HEK293 (cell line): Measurements from ENCODE around the gene LEP.

ENCODE experiments used
- CTCF ChIA-PET: fragments of 350-600 bp; formaldehyde crosslinking; extraction: SDS; loops from one replicate; lab custom pipeline; 2021; ENCODE audit warnings: antibody characterized with exemption; lab: Yijun Ruan, JAX
- POLR2A ChIA-PET: fragments of 300-600 bp; formaldehyde crosslinking; extraction: SDS; loops from one replicate; lab custom pipeline; 2020; ENCODE audit warnings: antibody characterized with exemption, inconsistent platforms; lab: Yijun Ruan, JAX
- H3K27ac ChIP-seq: fragments of 200-500 bp; sonication (Bioruptor generic); 2 replicates; pipeline ENCODE4 v1.5.1; 2014; ENCODE audit warnings: low read depth, low read length, control low read depth, inconsistent platforms; ENCODE audit errors: extremely low read depth
- H3K36me3 ChIP-seq, 2 experiments: fragments of 200-500 bp in 1 of 2; sonication (Bioruptor generic) in 1 of 2; 1 replicate in 1 of 2; 2 replicates in 1 of 2; pipeline ENCODE4 v1.5.1; 2014 to 2017; ENCODE audit warnings: inconsistent platforms in 2 of 2, low read length in 2 of 2; ENCODE audit not compliant: control insufficient read depth in 2 of 2, insufficient read depth in 1 of 2
- H3K4me1 ChIP-seq: fragments of 200-500 bp; sonication (Bioruptor generic); 2 replicates; pipeline ENCODE4 v1.5.1; 2014; ENCODE audit warnings: mild to moderate bottlenecking, low read length, inconsistent platforms; ENCODE audit not compliant: control insufficient read depth, insufficient read depth
- H3K4me3 ChIP-seq: 2 replicates; pipeline ENCODE4 v1.5.1; 2011; ENCODE audit warnings: low read depth, mild to moderate bottlenecking, control low read depth, low read length, moderate library complexity
- H3K9me3 ChIP-seq: fragments of 200-500 bp; sonication (Bioruptor generic); 2 replicates; pipeline ENCODE4 v1.5.1; 2014; ENCODE audit warnings: low read depth, low read length, inconsistent platforms; ENCODE audit not compliant: control insufficient read depth, insufficient read depth
- SP2 ChIP-seq: fragments of 450-650 bp; formaldehyde crosslinking; IDR thresholded peaks from 2 replicates; pipeline ENCODE4 v1.5.1; 2016; ENCODE audit warnings: missing biosample characterization, missing genetic modification characterization
- ZBTB20 ChIP-seq: fragments of 450-650 bp; formaldehyde crosslinking; IDR thresholded peaks from 2 replicates; pipeline ENCODE4 v1.5.1; 2016; ENCODE audit warnings: missing biosample characterization, missing genetic modification characterization
- ZIC2 ChIP-seq: fragments of 450-650 bp; formaldehyde crosslinking; IDR thresholded peaks from 2 replicates; pipeline ENCODE4 v1.5.1; 2016; ENCODE audit warnings: missing biosample characterization, missing genetic modification characterization
- ZNF416 ChIP-seq: fragments of 450-650 bp; formaldehyde crosslinking; IDR thresholded peaks from 2 replicates; pipeline ENCODE4 v1.5.1; 2016; ENCODE audit warnings: missing biosample characterization, missing genetic modification characterization
- ZNF510 ChIP-seq: fragments of 450-650 bp; formaldehyde crosslinking; IDR thresholded peaks from 2 replicates; pipeline ENCODE4 v1.5.1; 2018; ENCODE audit warnings: mild to moderate bottlenecking, missing genetic modification characterization, missing biosample characterization; ENCODE audit not compliant: insufficient replicate concordance
- ZNF529 ChIP-seq: fragments of 450-650 bp; formaldehyde crosslinking; IDR thresholded peaks from 2 replicates; pipeline ENCODE4 v1.5.1; 2017; ENCODE audit warnings: missing genetic modification characterization, missing biosample characterization; ENCODE audit not compliant: insufficient replicate concordance
- ZNF600 ChIP-seq: fragments of 450-650 bp; formaldehyde crosslinking; IDR thresholded peaks from 2 replicates; pipeline ENCODE4 v1.5.1; 2016; ENCODE audit warnings: missing biosample characterization, missing genetic modification characterization
- ZNF623 ChIP-seq: fragments of 450-650 bp; formaldehyde crosslinking; IDR thresholded peaks from 2 replicates; pipeline ENCODE4 v1.5.1; 2016; ENCODE audit warnings: missing biosample characterization, missing genetic modification characterization
- ZNF777 ChIP-seq: fragments of 450-650 bp; formaldehyde crosslinking; IDR thresholded peaks from 2 replicates; pipeline ENCODE4 v1.5.1; 2017; ENCODE audit warnings: missing biosample characterization, missing genetic modification characterization, borderline replicate concordance
- ZNF785 ChIP-seq: fragments of 450-650 bp; formaldehyde crosslinking; IDR thresholded peaks from 2 replicates; pipeline ENCODE4 v1.5.1; 2016; ENCODE audit warnings: missing biosample characterization, missing genetic modification characterization
- ZNF843 ChIP-seq: fragments of 450-650 bp; formaldehyde crosslinking; IDR thresholded peaks from 2 replicates; pipeline ENCODE4 v1.5.1; 2016; ENCODE audit warnings: missing biosample characterization, missing genetic modification characterization
- ZSCAN16 ChIP-seq: fragments of 450-650 bp; formaldehyde crosslinking; IDR thresholded peaks from 2 replicates; pipeline ENCODE4 v1.5.1; 2016; ENCODE audit warnings: missing biosample characterization, missing genetic modification characterization
- TF ChIP-seq, protein P1 (sequence below): fragments of 450-650 bp; formaldehyde crosslinking; IDR thresholded peaks from 2 replicates; pipeline ENCODE4 v1.5.1; 2017; ENCODE audit warnings: missing biosample characterization, missing genetic modification characterization
- TF ChIP-seq, protein P2 (sequence below): fragments of 450-650 bp; IDR thresholded peaks from 2 replicates; pipeline ENCODE4 v1.5.1; 2018; ENCODE audit warnings: missing biosample characterization, missing genetic modification characterization
- TF ChIP-seq, protein P3 (sequence below): fragments of 450-650 bp; formaldehyde crosslinking; IDR thresholded peaks from 2 replicates; pipeline ENCODE4 v1.5.1; 2016; ENCODE audit warnings: missing biosample characterization, missing genetic modification characterization
- TF ChIP-seq, protein P4 (sequence below): fragments of 450-650 bp; IDR thresholded peaks from 2 replicates; pipeline ENCODE4 v1.5.1; 2018; ENCODE audit warnings: missing biosample characterization, mild to moderate bottlenecking, missing genetic modification characterization
- TF ChIP-seq, protein P5 (sequence below): fragments of 450-650 bp; formaldehyde crosslinking; IDR thresholded peaks from 2 replicates; pipeline ENCODE4 v1.5.1; 2016; ENCODE audit warnings: missing biosample characterization, missing genetic modification characterization, low read depth
- TF ChIP-seq, protein P6 (sequence below): fragments of 450-650 bp; formaldehyde crosslinking; IDR thresholded peaks from 2 replicates; pipeline ENCODE4 v1.5.0; 2017; ENCODE audit warnings: missing biosample characterization, missing genetic modification characterization, borderline replicate concordance
- TF ChIP-seq, protein P7 (sequence below): fragments of 450-650 bp; formaldehyde crosslinking; IDR thresholded peaks from 2 replicates; pipeline ENCODE4 v1.5.1; 2016; ENCODE audit warnings: missing biosample characterization, missing genetic modification characterization, borderline replicate concordance

Gene LEP

DNA sequence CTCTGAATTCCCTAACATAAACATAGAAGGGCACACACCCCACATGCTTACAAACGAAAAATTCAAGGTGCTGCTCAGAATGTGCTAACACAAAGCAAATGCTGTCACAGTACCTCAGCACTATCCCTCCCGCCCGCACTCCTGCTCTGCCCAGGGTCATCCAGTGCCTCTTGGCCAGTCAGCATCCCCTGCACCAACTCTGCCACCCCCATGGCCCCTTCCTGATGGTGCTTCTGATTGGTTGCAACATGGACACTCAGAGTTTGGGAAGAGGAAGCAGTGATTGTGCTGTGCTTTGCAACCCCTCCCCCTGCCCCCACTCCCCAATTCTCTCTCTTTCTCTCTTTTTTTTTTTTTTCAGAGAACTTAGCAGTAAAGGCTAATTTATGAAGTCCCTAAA lies 13.8 kb upstream of the LEP start (continued):
- TF ChIP-seq, protein P1, sequence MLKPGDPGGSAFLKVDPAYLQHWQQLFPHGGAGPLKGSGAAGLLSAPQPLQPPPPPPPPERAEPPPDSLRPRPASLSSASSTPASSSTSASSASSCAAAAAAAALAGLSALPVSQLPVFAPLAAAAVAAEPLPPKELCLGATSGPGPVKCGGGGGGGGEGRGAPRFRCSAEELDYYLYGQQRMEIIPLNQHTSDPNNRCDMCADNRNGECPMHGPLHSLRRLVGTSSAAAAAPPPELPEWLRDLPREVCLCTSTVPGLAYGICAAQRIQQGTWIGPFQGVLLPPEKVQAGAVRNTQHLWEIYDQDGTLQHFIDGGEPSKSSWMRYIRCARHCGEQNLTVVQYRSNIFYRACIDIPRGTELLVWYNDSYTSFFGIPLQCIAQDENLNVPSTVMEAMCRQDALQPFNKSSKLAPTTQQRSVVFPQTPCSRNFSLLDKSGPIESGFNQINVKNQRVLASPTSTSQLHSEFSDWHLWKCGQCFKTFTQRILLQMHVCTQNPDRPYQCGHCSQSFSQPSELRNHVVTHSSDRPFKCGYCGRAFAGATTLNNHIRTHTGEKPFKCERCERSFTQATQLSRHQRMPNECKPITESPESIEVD (tag by site-specific recombination) = no peak
- TF ChIP-seq, protein P2, sequence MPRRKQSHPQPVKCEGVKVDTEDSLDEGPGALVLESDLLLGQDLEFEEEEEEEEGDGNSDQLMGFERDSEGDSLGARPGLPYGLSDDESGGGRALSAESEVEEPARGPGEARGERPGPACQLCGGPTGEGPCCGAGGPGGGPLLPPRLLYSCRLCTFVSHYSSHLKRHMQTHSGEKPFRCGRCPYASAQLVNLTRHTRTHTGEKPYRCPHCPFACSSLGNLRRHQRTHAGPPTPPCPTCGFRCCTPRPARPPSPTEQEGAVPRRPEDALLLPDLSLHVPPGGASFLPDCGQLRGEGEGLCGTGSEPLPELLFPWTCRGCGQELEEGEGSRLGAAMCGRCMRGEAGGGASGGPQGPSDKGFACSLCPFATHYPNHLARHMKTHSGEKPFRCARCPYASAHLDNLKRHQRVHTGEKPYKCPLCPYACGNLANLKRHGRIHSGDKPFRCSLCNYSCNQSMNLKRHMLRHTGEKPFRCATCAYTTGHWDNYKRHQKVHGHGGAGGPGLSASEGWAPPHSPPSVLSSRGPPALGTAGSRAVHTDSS (tag by site-specific recombination) = no peak
- TF ChIP-seq ZNF843 (tag by site-specific recombination) = no peak
- no peak for TF ChIP-seq ZNF510 (tag by site-specific recombination)
- no peak for TF ChIP-seq ZNF777 (tag by site-specific recombination)
- TF ChIP-seq, protein P3, sequence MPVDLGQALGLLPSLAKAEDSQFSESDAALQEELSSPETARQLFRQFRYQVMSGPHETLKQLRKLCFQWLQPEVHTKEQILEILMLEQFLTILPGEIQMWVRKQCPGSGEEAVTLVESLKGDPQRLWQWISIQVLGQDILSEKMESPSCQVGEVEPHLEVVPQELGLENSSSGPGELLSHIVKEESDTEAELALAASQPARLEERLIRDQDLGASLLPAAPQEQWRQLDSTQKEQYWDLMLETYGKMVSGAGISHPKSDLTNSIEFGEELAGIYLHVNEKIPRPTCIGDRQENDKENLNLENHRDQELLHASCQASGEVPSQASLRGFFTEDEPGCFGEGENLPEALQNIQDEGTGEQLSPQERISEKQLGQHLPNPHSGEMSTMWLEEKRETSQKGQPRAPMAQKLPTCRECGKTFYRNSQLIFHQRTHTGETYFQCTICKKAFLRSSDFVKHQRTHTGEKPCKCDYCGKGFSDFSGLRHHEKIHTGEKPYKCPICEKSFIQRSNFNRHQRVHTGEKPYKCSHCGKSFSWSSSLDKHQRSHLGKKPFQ (tag by site-specific recombination) = no peak

DNA sequence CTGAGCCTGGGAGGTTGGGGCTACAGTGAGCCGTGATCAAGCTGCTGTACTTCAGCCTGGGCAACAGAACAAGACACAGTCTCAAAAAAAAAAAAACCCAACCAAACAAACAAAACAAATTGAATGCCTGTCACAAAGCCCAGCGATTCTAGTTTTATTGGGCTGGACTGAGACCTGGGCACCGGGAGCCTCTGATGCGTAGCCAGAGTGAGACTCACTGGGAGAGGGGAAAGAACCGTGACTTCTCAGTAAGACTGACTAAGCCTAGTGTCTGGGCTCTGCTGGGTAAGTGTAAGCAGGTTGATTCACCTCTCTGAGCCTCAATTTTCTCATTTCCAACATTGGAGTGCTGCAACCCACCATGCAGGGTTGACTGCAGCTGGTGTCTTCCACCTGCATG lies 10.1 kb upstream of the LEP start:
- Histone ChIP-seq H3K4me1 (no peaks in the 10 kb centered on the region), H3K36me3 (no peaks in the 10 kb centered on the region), H3K27ac (no peak overlapping the region), H3K9me3 (no peaks in the 10 kb centered on the region), H3K4me3 (no peak overlapping the region)
- ChIA-PET POLR2A (no interaction called here), CTCF (interaction anchor here (1.2 kb wide), 1 partner anchor 22 kb away, joined by 4 read pairs; no protein-coding TSS in a partner anchor)
- no peak for TF ChIP-seq ZBTB20 (tag by site-specific recombination)
- TF ChIP-seq ZSCAN16 (tag by site-specific recombination) = no peak
- TF ChIP-seq, protein P4, sequence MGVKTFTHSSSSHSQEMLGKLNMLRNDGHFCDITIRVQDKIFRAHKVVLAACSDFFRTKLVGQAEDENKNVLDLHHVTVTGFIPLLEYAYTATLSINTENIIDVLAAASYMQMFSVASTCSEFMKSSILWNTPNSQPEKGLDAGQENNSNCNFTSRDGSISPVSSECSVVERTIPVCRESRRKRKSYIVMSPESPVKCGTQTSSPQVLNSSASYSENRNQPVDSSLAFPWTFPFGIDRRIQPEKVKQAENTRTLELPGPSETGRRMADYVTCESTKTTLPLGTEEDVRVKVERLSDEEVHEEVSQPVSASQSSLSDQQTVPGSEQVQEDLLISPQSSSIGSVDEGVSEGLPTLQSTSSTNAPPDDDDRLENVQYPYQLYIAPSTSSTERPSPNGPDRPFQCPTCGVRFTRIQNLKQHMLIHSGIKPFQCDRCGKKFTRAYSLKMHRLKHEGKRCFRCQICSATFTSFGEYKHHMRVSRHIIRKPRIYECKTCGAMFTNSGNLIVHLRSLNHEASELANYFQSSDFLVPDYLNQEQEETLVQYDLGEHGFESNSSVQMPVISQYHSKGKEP (tag by site-specific recombination) = no peak
- no peak for TF ChIP-seq ZNF416 (tag by site-specific recombination)
- TF ChIP-seq SP2 (tag by site-specific recombination) = no peak
- no peak for TF ChIP-seq ZNF785 (tag by site-specific recombination)
- no peak for TF ChIP-seq ZNF843 (tag by site-specific recombination)
- TF ChIP-seq, protein P5, sequence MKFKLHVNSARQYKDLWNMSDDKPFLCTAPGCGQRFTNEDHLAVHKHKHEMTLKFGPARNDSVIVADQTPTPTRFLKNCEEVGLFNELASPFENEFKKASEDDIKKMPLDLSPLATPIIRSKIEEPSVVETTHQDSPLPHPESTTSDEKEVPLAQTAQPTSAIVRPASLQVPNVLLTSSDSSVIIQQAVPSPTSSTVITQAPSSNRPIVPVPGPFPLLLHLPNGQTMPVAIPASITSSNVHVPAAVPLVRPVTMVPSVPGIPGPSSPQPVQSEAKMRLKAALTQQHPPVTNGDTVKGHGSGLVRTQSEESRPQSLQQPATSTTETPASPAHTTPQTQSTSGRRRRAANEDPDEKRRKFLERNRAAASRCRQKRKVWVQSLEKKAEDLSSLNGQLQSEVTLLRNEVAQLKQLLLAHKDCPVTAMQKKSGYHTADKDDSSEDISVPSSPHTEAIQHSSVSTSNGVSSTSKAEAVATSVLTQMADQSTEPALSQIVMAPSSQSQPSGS (tag by site-specific recombination) = no peak
- TF ChIP-seq, protein P6, sequence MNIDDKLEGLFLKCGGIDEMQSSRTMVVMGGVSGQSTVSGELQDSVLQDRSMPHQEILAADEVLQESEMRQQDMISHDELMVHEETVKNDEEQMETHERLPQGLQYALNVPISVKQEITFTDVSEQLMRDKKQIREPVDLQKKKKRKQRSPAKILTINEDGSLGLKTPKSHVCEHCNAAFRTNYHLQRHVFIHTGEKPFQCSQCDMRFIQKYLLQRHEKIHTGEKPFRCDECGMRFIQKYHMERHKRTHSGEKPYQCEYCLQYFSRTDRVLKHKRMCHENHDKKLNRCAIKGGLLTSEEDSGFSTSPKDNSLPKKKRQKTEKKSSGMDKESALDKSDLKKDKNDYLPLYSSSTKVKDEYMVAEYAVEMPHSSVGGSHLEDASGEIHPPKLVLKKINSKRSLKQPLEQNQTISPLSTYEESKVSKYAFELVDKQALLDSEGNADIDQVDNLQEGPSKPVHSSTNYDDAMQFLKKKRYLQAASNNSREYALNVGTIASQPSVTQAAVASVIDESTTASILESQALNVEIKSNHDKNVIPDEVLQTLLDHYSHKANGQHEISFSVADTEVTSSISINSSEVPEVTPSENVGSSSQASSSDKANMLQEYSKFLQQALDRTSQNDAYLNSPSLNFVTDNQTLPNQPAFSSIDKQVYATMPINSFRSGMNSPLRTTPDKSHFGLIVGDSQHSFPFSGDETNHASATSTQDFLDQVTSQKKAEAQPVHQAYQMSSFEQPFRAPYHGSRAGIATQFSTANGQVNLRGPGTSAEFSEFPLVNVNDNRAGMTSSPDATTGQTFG (tag by site-specific recombination) = no peak
- TF ChIP-seq ZNF623 = no peak
- TF ChIP-seq ZNF600 (tag by site-specific recombination) = no peak
- no peak for TF ChIP-seq ZNF529 (tag by site-specific recombination)
- TF ChIP-seq ZIC2 = no peak
- TF ChIP-seq, protein P7, sequence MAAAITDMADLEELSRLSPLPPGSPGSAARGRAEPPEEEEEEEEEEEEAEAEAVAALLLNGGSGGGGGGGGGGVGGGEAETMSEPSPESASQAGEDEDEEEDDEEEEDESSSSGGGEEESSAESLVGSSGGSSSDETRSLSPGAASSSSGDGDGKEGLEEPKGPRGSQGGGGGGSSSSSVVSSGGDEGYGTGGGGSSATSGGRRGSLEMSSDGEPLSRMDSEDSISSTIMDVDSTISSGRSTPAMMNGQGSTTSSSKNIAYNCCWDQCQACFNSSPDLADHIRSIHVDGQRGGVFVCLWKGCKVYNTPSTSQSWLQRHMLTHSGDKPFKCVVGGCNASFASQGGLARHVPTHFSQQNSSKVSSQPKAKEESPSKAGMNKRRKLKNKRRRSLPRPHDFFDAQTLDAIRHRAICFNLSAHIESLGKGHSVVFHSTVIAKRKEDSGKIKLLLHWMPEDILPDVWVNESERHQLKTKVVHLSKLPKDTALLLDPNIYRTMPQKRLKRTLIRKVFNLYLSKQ (tag by site-specific recombination) = no peak
